GM13976 (cell line): ENCODE results near the gene POU5F1.
A peak's percentile ranks its signal among the peaks of the same experiment; 100 is the strongest.

ENCODE experiments used
- DNase-seq: peaks from one replicate; pipeline ENCODE4 v3.0.0; 2012; ENCODE audit warnings: low spot score
- CTCF ChIP-seq: IDR thresholded peaks from 2 replicates; pipeline ENCODE4 v1.5.1; 2012; ENCODE audit warnings: borderline replicate concordance, mild to moderate bottlenecking; ENCODE audit not compliant: insufficient read depth; ENCODE audit errors: extremely low read depth, missing control alignments, control extremely low read depth
- in situ Hi-C: fragments of 300-500 bp; cut with MboI; formaldehyde crosslinking; loops from one replicate; pipeline ENCODE4 v1.12.0; 2022; ENCODE audit warnings: low sequenced_read_pairs, mixed read lengths, inconsistent platforms; ENCODE audit not compliant: unreplicated experiment

POU5F1 gene

GRCh38 chr6:31120151-31120915, 50.1 kb downstream of the POU5F1 start, which contains the start of gene CDSN:
Gene CDSN, minus strand, starts transcription at chr6:31120446. Its CDS starts 27 bp downstream, at chr6:31120419.
- in situ Hi-C loops = no loop called here
- no peak for DNase-seq
- no peak for TF ChIP-seq CTCF

- in situ Hi-C loops = no loop called here
- TF ChIP-seq CTCF = no peak
- DNase-seq = no peak
Measured at GRCh38 chr6:31118178-31118577, 52.3 kb downstream of the POU5F1 start.

- no peak for TF ChIP-seq CTCF
- DNase-seq = no peak
- in situ Hi-C loops = no loop called here
Measured at GRCh38 chr6:31116661-31117385, 53.7 kb downstream of the POU5F1 start.

- TF ChIP-seq CTCF = no peak
- DNase-seq = no peak
- in situ Hi-C loops = no loop called here
Measured at GRCh38 chr6:31115941-31116560, 54.4 kb downstream of the POU5F1 start.

- no peak for TF ChIP-seq CTCF
- in situ Hi-C loops = no loop called here
Measured at GRCh38 chr6:31114970-31115849, 55.3 kb downstream of the POU5F1 start.

GRCh38 chr6:31114541-31114878, 56.0 kb downstream of the POU5F1 start, which contains the start of gene PSORS1C1:
Gene PSORS1C1, plus strand, starts transcription at chr6:31114800. Its CDS starts 14,833 bp downstream, at chr6:31129633.
- in situ Hi-C loops = no loop called here

More at GRCh38 chr6:31114970-31115849, 55.3 kb downstream of the POU5F1 start:
- no peak for DNase-seq

More at GRCh38 chr6:31114541-31114878, 56.0 kb downstream of the POU5F1 start, which contains the start of gene PSORS1C1:
- TF ChIP-seq CTCF = no peak
- DNase-seq = peak; percentile 6
